Fibroblast of lung (primary cell): ENCODE data around the gene RALGDS. TPM values are rescaled to one million over a fixed set of nuclear protein-coding genes. Genes with fewer than 3 reads are reported as not detected.

Source experiments
- DNase-seq, 2 donors: peaks; one replicate each; pipeline versions ENCODE4 v3.0.0 to v3.0.0-alpha.2; 2010; ENCODE audit warnings: low read depth in 2 of 2
- H2AFZ ChIP-seq: 2 replicates; pipeline ENCODE4 v1.5.1; 2012; ENCODE audit warnings: low read length, control low read depth, inconsistent platforms
- H3K27ac ChIP-seq: 2 replicates; pipeline ENCODE4 v1.5.1; 2011; ENCODE audit warnings: low read length, control low read depth; ENCODE audit not compliant: insufficient read depth
- H3K27me3 ChIP-seq: 2 replicates; pipeline ENCODE4 v1.5.1; 2011; ENCODE audit warnings: mild to moderate bottlenecking, low read length; ENCODE audit not compliant: control insufficient read depth, insufficient read depth
- H3K36me3 ChIP-seq: 2 replicates; pipeline ENCODE4 v1.5.1; 2011; ENCODE audit warnings: low read length; ENCODE audit not compliant: control insufficient read depth, insufficient read depth
- H3K4me1 ChIP-seq: 2 replicates; pipeline ENCODE4 v1.5.1; 2011; ENCODE audit warnings: low read length; ENCODE audit not compliant: control insufficient read depth, insufficient read depth; ENCODE audit errors: extremely low read depth
- H3K4me2 ChIP-seq: 2 replicates; pipeline ENCODE4 v1.5.1; 2011; ENCODE audit warnings: low read length, control low read depth; ENCODE audit not compliant: insufficient read depth; ENCODE audit errors: extremely low read depth
- H3K4me3 ChIP-seq, 4 experiments: fragments of 200-600 bp in 1 of 4; sonication (generic) in 1 of 4; replicated peaks in 1 of 4; 2 replicates each; pipeline ENCODE4 v1.5.1; 2011 to 2016; ENCODE audit warnings: low read length in 4 of 4, low read depth in 3 of 4, mild to moderate bottlenecking in 3 of 4, control low read depth in 2 of 4, inconsistent platforms in 1 of 4, mixed read lengths in 1 of 4; ENCODE audit not compliant: insufficient read depth in 1 of 4; ENCODE audit errors: control extremely low read depth in 1 of 4
- H3K79me2 ChIP-seq: 2 replicates; pipeline ENCODE4 v1.5.1; 2012; ENCODE audit warnings: mild to moderate bottlenecking, low read length, inconsistent platforms; ENCODE audit not compliant: control insufficient read depth, insufficient read depth
- H3K9ac ChIP-seq: 2 replicates; pipeline ENCODE4 v1.5.1; 2011; ENCODE audit warnings: mild to moderate bottlenecking, low read length, control low read depth; ENCODE audit not compliant: insufficient read depth
- H3K9me3 ChIP-seq: 2 replicates; pipeline ENCODE4 v1.5.1; 2012; ENCODE audit warnings: low read depth, low read length; ENCODE audit not compliant: control insufficient read depth, insufficient read depth
- H4K20me1 ChIP-seq: 2 replicates; pipeline ENCODE4 v1.5.1; 2011; ENCODE audit warnings: low read length; ENCODE audit not compliant: control insufficient read depth, insufficient read depth; ENCODE audit errors: extremely low read depth
- CTCF ChIP-seq, 2 donors: IDR thresholded peaks in 1 of 2; conservative IDR thresholded peaks in 1 of 2; 1 replicate in 1 of 2; 2 replicates in 1 of 2; pipeline ENCODE4 v1.5.1; 2011 to 2012; ENCODE audit warnings: low read length in 2 of 2, control low read depth in 1 of 2, inconsistent platforms in 1 of 2, low read depth in 1 of 2, mild to moderate bottlenecking in 1 of 2
- EZH2 ChIP-seq: IDR thresholded peaks from 2 replicates; pipeline ENCODE4 v1.5.1; 2012; ENCODE audit warnings: low read length, control low read depth, mild to moderate bottlenecking; ENCODE audit errors: missing control alignments
- polyA plus RNA-seq, 2 donors: library from polyadenylated mRNA; depleted of rRNA in 1 of 2; stranded (reverse) in 1 of 2; unstranded in 1 of 2; fragments of >200 nt; gene quantifications; 2 replicates each; pipeline ENCODE4 v1.2.1, GENCODE V29; 2011 to 2012; ENCODE audit warnings: missing spikeins in 1 of 2
- total RNA-seq: library from RNA; depleted of rRNA; stranded (reverse); fragments of >200 nt; gene quantifications from 2 replicates; pipeline ENCODE4 v1.2.1, GENCODE V29; 2014

RALGDS gene
- total and polyA plus RNA-seq, 2 donors (not counting 1 experiment from before 2014, with no cell fraction given): 16.6 to 23.6 TPM

GRCh38 chr9:133101356-133102189, 19.5 kb downstream of the RALGDS start:
- H3K4me3 ChIP-seq: no peak overlapping the region
- DNase-seq: no peak
- no peaks in the 10 kb centered on the region for H4K20me1 ChIP-seq
- no peaks in the 10 kb centered on the region for H3K4me1 ChIP-seq
- H3K27me3 ChIP-seq: no peaks in the 10 kb centered on the region
- no peak for TF ChIP-seq CTCF (conservative IDR thresholded peaks at IDR 0.05 in 1 of 2, IDR thresholded peaks at IDR 0.05 in 1 of 2; ENCODE audit: low read depth in 1 of 2, low read length in 2 of 2)
- TF ChIP-seq EZH2: no peak
- H3K4me2 ChIP-seq: no peak overlapping the region
- H2AFZ ChIP-seq: no peak overlapping the region
- no peaks in the 10 kb centered on the region for H3K79me2 ChIP-seq
- no peak overlapping the region for H3K27ac ChIP-seq
- H3K36me3 ChIP-seq: peaks cover 35% of the 10 kb centered on the region
- no peak overlapping the region for H3K9ac ChIP-seq
- H3K9me3 ChIP-seq: no peaks in the 10 kb centered on the region

- no peak overlapping the region for H3K4me2 ChIP-seq
- no peak overlapping the region for H2AFZ ChIP-seq
- TF ChIP-seq EZH2 (no peak), CTCF (conservative IDR thresholded peaks at IDR 0.05 in 1 of 2, IDR thresholded peaks at IDR 0.05 in 1 of 2; ENCODE audit: low read depth in 1 of 2, low read length in 2 of 2) (no peak)
- no peaks in the 10 kb centered on the region for H3K9me3 ChIP-seq
- H4K20me1 ChIP-seq: no peaks in the 10 kb centered on the region
- no peak overlapping the region for H3K27ac ChIP-seq
- H3K27me3 ChIP-seq: no peaks in the 10 kb centered on the region
- H3K4me1 ChIP-seq: no peaks in the 10 kb centered on the region
- no peak overlapping the region for H3K9ac ChIP-seq
- H3K4me3 ChIP-seq: no peak overlapping the region
- no peaks in the 10 kb centered on the region for H3K79me2 ChIP-seq
- no peak for DNase-seq
- peaks cover 33% of the 10 kb centered on the region for H3K36me3 ChIP-seq
Observed at GRCh38 chr9:133100506-133101355, 20.3 kb downstream of the RALGDS start.
